Measurements from ENCODE around the gene CRIP1.

Gene CRIP1
- total RNA-seq = 0.44 to 4.4 (median 1.5) reads per million in 17 experiments

- DNase-seq = no peak
Measured at GRCh38 chr14:105486163-105486973, at the start of gene CRIP1. TSS of gene CRIP1 (plus strand) at chr14:105486886. CDS start at chr14:105487260, 374 bp downstream.

GRCh38 chr14:105436891-105437722 lies 49.6 kb upstream of the CRIP1 start:
- DNase-seq = no peak

- no peak for DNase-seq
Measured at GRCh38 chr14:105437723-105438500, 48.8 kb upstream of the CRIP1 start.

DNA sequence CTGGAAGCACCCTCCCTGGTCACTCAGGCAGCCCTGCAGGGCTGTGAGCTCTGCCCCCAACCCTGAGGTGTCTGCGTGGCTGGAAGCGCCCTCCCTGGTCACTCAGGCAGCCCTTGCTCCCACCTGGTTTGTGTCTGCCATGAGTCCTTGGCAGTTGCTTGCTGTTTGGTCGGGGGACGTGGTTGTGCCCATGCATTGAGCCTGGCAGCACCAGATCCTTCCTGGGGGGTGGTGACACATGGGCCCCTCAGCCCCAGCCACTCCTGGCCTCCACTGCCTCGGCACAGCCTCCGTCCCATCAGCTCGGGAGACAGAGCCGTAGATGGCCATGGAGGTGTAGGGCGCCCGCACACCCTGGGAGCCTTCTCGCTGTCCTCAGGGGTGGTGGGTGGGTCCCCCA lies 47.5 kb upstream of the CRIP1 start:
- DNase-seq = no peak

DNA sequence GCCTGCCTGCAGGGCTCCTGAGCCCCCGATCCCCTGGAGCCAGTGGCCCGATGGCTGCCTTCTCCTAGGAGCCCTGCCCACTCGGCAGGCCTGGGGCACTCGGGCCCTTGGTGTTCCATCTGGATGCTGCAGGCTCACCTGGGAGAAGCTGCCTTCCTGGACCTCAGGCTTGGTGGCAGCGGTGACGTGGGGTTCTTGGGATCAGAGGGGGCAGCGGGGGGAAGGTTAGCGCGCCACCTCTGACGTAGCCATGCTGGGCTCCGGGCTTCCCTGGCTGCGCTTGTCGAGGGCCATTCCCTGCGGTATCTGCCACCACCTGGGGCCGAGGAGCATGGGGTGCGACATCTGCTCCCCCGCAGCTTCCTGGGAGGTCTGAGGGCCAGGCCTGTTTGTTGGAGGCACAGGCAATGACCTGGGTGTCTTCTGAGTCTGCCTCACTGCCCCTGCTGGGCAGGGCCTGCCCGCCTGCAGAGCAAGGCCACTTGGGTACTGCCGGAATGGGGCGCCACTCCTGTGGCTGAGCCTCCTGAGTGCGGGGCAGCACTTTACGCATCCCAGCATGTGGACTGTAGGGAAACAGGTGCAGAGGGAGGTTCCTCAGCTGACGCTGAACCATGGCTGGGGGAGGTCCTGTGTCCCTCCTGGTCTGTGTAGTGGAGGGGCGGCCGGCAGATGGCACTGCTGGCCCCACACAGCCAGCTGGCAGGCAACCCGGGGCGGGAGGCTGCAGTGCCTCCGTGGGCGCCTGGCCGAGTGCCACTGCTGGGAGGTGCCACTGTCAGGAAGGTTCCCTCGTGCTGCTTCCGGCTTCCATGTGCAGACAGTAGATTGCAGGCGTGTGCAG lies 46.8 kb upstream of the CRIP1 start:
- DNase-seq = no peak

DNA sequence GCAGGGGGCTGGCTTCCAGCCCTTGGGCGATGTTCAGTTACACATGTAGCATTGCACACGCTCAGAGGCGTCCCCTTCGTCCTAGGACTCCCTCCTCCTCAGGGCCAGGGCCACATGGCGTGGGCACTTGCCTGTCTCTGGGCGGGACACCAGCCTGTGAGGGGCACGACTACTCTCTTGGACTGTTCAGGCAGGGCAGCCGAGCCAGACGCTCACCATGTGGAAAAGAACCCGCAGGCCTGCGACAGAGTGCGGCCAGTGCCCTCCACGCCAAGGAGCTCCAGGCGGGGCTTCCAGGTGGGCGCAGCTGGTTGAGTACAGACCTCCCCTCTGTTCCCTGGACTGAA lies 46.2 kb upstream of the CRIP1 start:
- no peak for DNase-seq

GRCh38 chr14:105440992-105441391 lies 45.7 kb upstream of the CRIP1 start:
- DNase-seq = no peak

DNA sequence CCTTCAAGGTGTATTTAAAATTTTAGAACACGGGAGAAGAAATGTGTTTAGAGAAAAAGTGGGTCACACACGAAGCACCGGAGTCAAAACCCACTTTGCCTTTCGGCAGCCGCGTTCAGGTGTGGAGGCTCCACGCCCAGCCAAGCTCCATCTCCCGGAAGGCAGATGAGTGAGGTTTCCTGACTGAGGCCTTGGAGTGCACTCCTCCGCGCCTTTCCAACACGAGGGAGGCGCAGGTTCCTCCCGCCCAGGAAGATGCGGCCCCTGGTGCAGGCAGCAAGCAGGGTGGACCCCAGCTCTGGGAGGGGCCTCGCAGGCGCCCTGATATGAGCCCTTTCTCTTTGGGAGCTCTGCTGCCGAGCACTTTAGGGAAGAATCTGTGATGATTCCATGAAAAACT lies 44.6 kb upstream of the CRIP1 start:
- DNase-seq = no peak

DNA sequence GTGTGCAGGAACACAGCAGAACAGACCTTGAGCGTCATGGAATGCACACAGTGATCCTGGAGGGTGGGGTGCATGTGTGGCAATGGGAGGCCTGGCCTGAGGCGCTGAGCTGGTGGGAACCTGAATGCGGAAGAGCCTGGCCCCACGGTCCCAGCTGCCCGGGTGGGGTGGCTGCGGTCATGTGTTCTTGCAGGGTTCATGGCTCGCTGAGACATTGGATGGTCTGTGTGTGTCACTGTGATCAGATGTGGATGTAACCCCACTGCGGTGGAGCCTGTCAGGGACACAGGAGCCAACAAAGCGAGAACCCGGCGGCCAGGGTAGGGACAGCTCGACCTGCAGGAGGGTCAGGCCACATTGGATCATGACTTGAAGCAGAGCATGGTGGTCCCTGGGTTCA lies 43.9 kb upstream of the CRIP1 start:
- no peak for DNase-seq

DNA sequence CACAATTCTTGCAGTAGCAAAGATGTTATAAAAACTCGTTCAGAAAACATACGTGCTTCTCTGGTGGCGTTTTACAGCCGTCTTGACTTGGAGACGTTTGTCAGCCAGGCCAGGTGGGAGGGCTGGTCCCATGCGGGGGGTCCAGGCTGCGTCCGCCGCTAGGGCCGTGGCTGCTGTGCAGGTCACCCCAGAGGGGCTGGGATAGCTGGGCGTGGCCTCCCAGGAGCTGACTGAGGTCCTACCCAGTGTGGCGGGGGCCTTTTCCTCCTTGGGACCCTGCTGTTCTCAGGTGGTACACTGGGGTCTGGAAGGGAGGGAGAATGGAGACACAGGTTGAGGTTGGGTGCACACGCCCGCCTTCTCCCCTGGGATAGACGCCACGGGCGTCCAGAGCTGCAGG lies 41.8 kb upstream of the CRIP1 start:
- DNase-seq = no peak

DNA sequence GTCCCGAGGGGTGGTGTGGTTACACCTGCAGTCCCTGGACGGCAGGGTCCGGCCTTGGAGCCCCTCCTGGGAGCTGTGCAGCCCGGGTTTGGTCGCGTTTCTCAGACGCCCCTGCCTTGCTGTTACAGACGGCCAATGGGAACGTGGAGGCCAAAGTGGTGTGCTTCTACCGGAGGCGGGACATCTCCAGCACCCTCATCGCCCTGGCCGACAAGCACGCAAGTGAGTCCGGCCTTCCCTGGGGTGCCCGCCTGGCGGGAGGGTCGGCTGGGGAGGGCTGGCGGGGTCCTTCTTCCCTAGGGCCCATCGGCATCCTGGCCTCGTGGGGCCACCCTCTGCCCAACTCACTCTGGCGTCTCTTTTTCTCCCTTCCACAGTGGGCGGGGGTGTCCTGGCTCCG lies 41.4 kb upstream of the CRIP1 start:
- no peak for DNase-seq

GRCh38 chr14:105445901-105446845 lies 40.5 kb upstream of the CRIP1 start:
- DNase-seq = no peak

GRCh38 chr14:105446971-105447370 lies 39.7 kb upstream of the CRIP1 start:
- DNase-seq = no peak

GRCh38 chr14:105447651-105448640 lies 38.7 kb upstream of the CRIP1 start:
- DNase-seq = no peak

- DNase-seq = peak; percentile 51 to 73 (median 60)
Measured at GRCh38 chr14:105448706-105449111, 38.0 kb upstream of the CRIP1 start.

- no peak for DNase-seq
Measured at GRCh38 chr14:105449276-105450122, 37.2 kb upstream of the CRIP1 start.

GRCh38 chr14:105450123-105450505 lies 36.6 kb upstream of the CRIP1 start:
- no peak for DNase-seq

DNA sequence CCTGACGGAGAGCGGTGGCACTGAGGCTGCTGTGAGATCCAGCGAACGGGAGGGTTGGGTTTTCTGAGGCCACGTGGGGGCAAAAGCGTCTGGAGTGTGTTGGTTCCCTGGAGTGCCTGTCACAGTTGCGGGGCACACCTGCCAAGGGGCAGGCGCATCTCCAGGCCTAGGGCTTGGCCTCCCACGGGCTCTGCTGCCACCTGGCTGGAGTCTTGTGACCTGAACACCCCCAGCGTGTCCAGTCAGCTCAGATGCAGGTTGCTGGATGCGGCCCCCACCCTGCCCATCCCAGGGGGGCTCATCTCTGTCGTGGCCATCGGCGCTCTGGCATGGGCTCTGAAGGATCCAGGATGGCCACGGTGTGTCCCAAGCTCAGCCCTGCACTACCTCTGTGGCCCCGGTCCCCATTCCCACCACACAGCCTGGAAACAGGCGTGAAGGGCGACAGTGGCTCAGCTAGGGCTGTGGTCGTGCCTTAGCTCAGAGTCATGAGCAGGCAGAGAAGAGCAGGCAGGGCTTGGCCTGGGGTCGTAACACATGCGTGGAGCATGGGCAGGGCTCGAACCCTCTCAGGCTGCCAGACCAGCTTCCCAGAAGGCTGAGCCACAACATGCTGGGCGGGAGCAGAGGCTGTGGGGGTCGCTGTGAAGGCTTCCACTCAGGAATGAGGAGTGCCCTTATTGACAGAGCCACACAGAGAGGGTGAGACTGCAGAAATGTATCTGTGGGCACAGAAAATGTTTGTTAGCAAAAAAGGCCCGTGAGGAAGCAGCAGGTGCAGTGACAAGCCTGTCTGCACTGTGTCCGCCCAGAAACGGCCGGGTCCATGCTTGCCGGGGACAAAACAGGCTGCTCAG lies 35.6 kb upstream of the CRIP1 start:
- no peak for DNase-seq

Data from suppressor macrophage (primary cell).